IMR-90 (cell line): ENCODE measurements around the gene TMEM63B. TPM values are rescaled to one million over a fixed set of nuclear protein-coding genes. Genes with fewer than 3 reads are reported as not detected.

Source experiments
- ATAC-seq: fragments of 200-7000 bp; cut with Tn5 transposase; 2 replicates; pipeline ENCODE4 v1.9.1; 2020; ENCODE audit warnings: low read depth, mild to moderate bottlenecking, moderate library complexity
- BruUV-seq: library from RNA; stranded (reverse); fragments of 400-500 nt; replicated peaks from 2 replicates; lab custom pipeline; 2021; lab: Mats Ljungman, UMichigan
- CTCF ChIA-PET: fragments of 300-600 bp; formaldehyde crosslinking; extraction: SDS; loops from one replicate; lab custom pipeline; 2021; ENCODE audit warnings: antibody characterized with exemption; lab: Yijun Ruan, JAX
- POLR2A ChIA-PET: fragments of 300-600 bp; sonication (Branson Sonifier 250); formaldehyde crosslinking; loops from one replicate; lab custom pipeline; 2022; ENCODE audit warnings: antibody characterized with exemption; ENCODE audit not compliant: unreplicated experiment; lab: Charles Lee
- DNase-seq: peaks from one replicate; pipeline ENCODE4 v3.0.0; 2013
- H2AFZ ChIP-seq: replicated peaks from 2 replicates; pipeline ENCODE3; 2013; ENCODE audit warnings: low read length, mild to moderate bottlenecking; ENCODE audit not compliant: poor library complexity
- H2AK5ac ChIP-seq: 2 replicates; pipeline ENCODE4 v1.6.1; 2013; ENCODE audit warnings: low read depth, low read length, inconsistent platforms
- H2AK9ac ChIP-seq: replicated peaks from 2 replicates; pipeline ENCODE3; 2013; ENCODE audit warnings: mild to moderate bottlenecking, low read depth, low read length, moderate library complexity; ENCODE audit not compliant: poor library complexity
- H2BK120ac ChIP-seq: 2 replicates; pipeline ENCODE4 v1.6.1; 2013; ENCODE audit warnings: low read depth, low read length, inconsistent platforms
- H2BK15ac ChIP-seq: 3 replicates; pipeline ENCODE4 v1.6.1; 2013; ENCODE audit warnings: low read depth, low read length, inconsistent platforms
- H2BK20ac ChIP-seq: 2 replicates; pipeline ENCODE4 v1.6.1; 2013; ENCODE audit warnings: low read depth, mild to moderate bottlenecking, inconsistent platforms, low read length, moderate library complexity
- H2BK5ac ChIP-seq: 2 replicates; pipeline ENCODE4 v1.6.1; 2013; ENCODE audit warnings: mild to moderate bottlenecking, low read depth, low read length, inconsistent platforms; ENCODE audit not compliant: poor library complexity, severe bottlenecking
- H3K14ac ChIP-seq: replicated peaks from 2 replicates; pipeline ENCODE4 v1.6.1; 2013; ENCODE audit warnings: low read depth, low read length, inconsistent platforms
- H3K18ac ChIP-seq: 2 replicates; pipeline ENCODE4 v1.6.1; 2013; ENCODE audit warnings: low read depth, low read length, control low read depth
- H3K23ac ChIP-seq: 2 replicates; pipeline ENCODE4 v1.6.1; 2013; ENCODE audit warnings: low read depth, low read length, inconsistent platforms
- H3K27ac ChIP-seq: 2 replicates; pipeline ENCODE4 v1.5.1; 2013; ENCODE audit warnings: mild to moderate bottlenecking, control low read depth, low read length; ENCODE audit not compliant: insufficient read depth
- H3K27me3 ChIP-seq: 2 replicates; pipeline ENCODE4 v1.6.1; 2013; ENCODE audit warnings: low read length; ENCODE audit not compliant: control insufficient read depth, insufficient read depth
- H3K36me3 ChIP-seq: 2 replicates; pipeline ENCODE4 v1.6.1; 2013; ENCODE audit warnings: low read length, mixed read lengths; ENCODE audit not compliant: control insufficient read depth, insufficient read depth
- H3K4ac ChIP-seq: 2 replicates; pipeline ENCODE4 v1.6.1; 2013; ENCODE audit warnings: low read depth, low read length, inconsistent platforms
- H3K4me1 ChIP-seq: 2 replicates; pipeline ENCODE4 v1.6.1; 2013; ENCODE audit warnings: low read length, mixed read lengths; ENCODE audit not compliant: control insufficient read depth, insufficient read depth
- H3K4me2 ChIP-seq: 2 replicates; pipeline ENCODE4 v1.6.1; 2013; ENCODE audit warnings: low read depth, mild to moderate bottlenecking, control low read depth, low read length, moderate library complexity
- H3K4me3 ChIP-seq: 2 replicates; pipeline ENCODE4 v1.5.1; 2013; ENCODE audit warnings: low read depth, mild to moderate bottlenecking, control low read depth, low read length, moderate library complexity; ENCODE audit not compliant: insufficient read depth
- H3K56ac ChIP-seq: 2 replicates; pipeline ENCODE4 v1.6.1; 2013; ENCODE audit warnings: low read length, inconsistent platforms; ENCODE audit not compliant: insufficient read depth; ENCODE audit errors: extremely low read depth
- H3K79me1 ChIP-seq, 2 experiments: 2 replicates each; pipeline ENCODE4 v1.6.1; 2013; ENCODE audit warnings: low read length in 2 of 2, inconsistent platforms in 1 of 2, low read depth in 1 of 2
- H3K9ac ChIP-seq: 2 replicates; pipeline ENCODE4 v1.6.1; 2013; ENCODE audit warnings: low read depth, low read length, control low read depth
- H3K9me1 ChIP-seq: 2 replicates; pipeline ENCODE4 v1.6.1; 2013; ENCODE audit warnings: low read length, inconsistent platforms; ENCODE audit not compliant: insufficient read depth
- H3K9me3 ChIP-seq: 2 replicates; pipeline ENCODE4 v1.6.1; 2013; ENCODE audit warnings: low read length; ENCODE audit not compliant: control insufficient read depth, insufficient read depth
- H4K20me1 ChIP-seq: 2 replicates; pipeline ENCODE4 v1.6.1; 2013; ENCODE audit warnings: low read length, inconsistent platforms; ENCODE audit not compliant: insufficient read depth
- H4K5ac ChIP-seq: 2 replicates; pipeline ENCODE4 v1.6.1; 2013; ENCODE audit warnings: mild to moderate bottlenecking, low read depth, low read length, control low read depth
- H4K8ac ChIP-seq, 2 experiments: 2 replicates each; pipeline ENCODE4 v1.6.1; 2013; ENCODE audit warnings: low read depth in 2 of 2, low read length in 2 of 2, control low read depth in 1 of 2, inconsistent platforms in 1 of 2
- H4K91ac ChIP-seq: 2 replicates; pipeline ENCODE4 v1.6.1; 2013; ENCODE audit warnings: low read depth, low read length, inconsistent platforms; ENCODE audit not compliant: insufficient read depth
- BHLHE40 ChIP-seq: fragments of 150-350 bp; IDR thresholded peaks from 2 replicates; pipeline ENCODE4 v1.6.1; 2016; ENCODE audit warnings: mild to moderate bottlenecking, low read depth, low read length
- CEBPB ChIP-seq: IDR thresholded peaks from 2 replicates; pipeline ENCODE4 v1.6.1; 2012; ENCODE audit warnings: low read depth, low read length, improper control_type of control experiment
- CHD1 ChIP-seq: IDR thresholded peaks from 2 replicates; pipeline ENCODE4 v1.6.1; 2012; ENCODE audit warnings: low read depth, low read length, improper control_type of control experiment
- FOS ChIP-seq: fragments of 150-350 bp; IDR thresholded peaks from 2 replicates; pipeline ENCODE4 v1.6.1; 2016; ENCODE audit warnings: low read depth, low read length
- MAFK ChIP-seq: IDR thresholded peaks from 2 replicates; pipeline ENCODE4 v1.6.1; 2012; ENCODE audit warnings: low read depth, low read length, improper control_type of control experiment
- MAZ ChIP-seq: IDR thresholded peaks from 2 replicates; pipeline ENCODE4 v1.6.1; 2012; ENCODE audit warnings: low read depth, mild to moderate bottlenecking, low read length, improper control_type of control experiment, moderate library complexity, borderline replicate concordance
- MXI1 ChIP-seq: IDR thresholded peaks from 2 replicates; pipeline ENCODE4 v1.6.1; 2012; ENCODE audit warnings: low read depth, mild to moderate bottlenecking, low read length, moderate library complexity, borderline replicate concordance
- POLR2A ChIP-seq: IDR thresholded peaks from 2 replicates; pipeline ENCODE4 v1.6.1; 2012; ENCODE audit warnings: mild to moderate bottlenecking, low read depth, low read length
- RAD21 ChIP-seq: IDR thresholded peaks from 2 replicates; pipeline ENCODE4 v1.6.1; 2012; ENCODE audit warnings: low read length, improper control_type of control experiment
- RCOR1 ChIP-seq: IDR thresholded peaks from 2 replicates; pipeline ENCODE4 v1.6.1; 2012; ENCODE audit warnings: mild to moderate bottlenecking, low read length, improper control_type of control experiment; ENCODE audit not compliant: insufficient replicate concordance
- RFX5 ChIP-seq: IDR thresholded peaks from 2 replicates; pipeline ENCODE4 v1.8.0; 2012; ENCODE audit warnings: low read depth, mild to moderate bottlenecking, low read length, moderate library complexity
- SMC3 ChIP-seq: fragments of 150-350 bp; IDR thresholded peaks from 2 replicates; pipeline ENCODE4 v1.6.1; 2016; ENCODE audit warnings: low read depth, mild to moderate bottlenecking, antibody characterized with exemption, low read length, moderate library complexity
- WGBS, 2 experiments: methylation state at CpG; one replicate each; pipeline versions ENCODE4 v1.1.5 to v1.1.7; 2013; ENCODE audit warnings: missing lambda C conversion rate in 2 of 2; ENCODE audit not compliant: insufficient read length in 1 of 2; ENCODE audit errors: extremely low coverage in 2 of 2; 5-methylcytosine and 5-hydroxymethylcytosine counted together
- dilution Hi-C: fragments of 300-500 bp; cut with HindIII; formaldehyde crosslinking; loops from one replicate; pipeline ENCODE4 v1.14.3; 2018; ENCODE audit warnings: low sequenced_read_pairs; ENCODE audit not compliant: unreplicated experiment
- in situ Hi-C: fragments of 300-500 bp; cut with MboI; formaldehyde crosslinking; loops from 3 replicates; pipeline ENCODE4 v1.14.3; 2019; ENCODE audit warnings: low sequenced_read_pairs, inconsistent platforms, mixed read lengths
- intact Hi-C: fragments of 100-400 bp; cut with micrococcal nuclease; formaldehyde crosslinking; loops from 2 replicates; pipeline ENCODE4 v1.10.0; 2022
- polyA plus RNA-seq, 3 experiments: library from polyadenylated mRNA; depleted of rRNA; stranded (reverse); fragments of >200 nt; gene quantifications; 2 replicates each; pipeline ENCODE4 v1.2.3, GENCODE V29; 2012; ENCODE audit warnings: low replicate concordance in 1 of 3
- total RNA-seq: library from RNA; depleted of rRNA; stranded (reverse); fragments of >200 nt; gene quantifications from 2 replicates; pipeline ENCODE4 v1.2.3, GENCODE V29; 2012
- TF ChIP-seq, protein P1 (sequence below): fragments of 150-350 bp; IDR thresholded peaks from 2 replicates; pipeline ENCODE4 v1.6.1; 2017; ENCODE audit warnings: mild to moderate bottlenecking, antibody characterized with exemption, low read length, low read depth
- TF ChIP-seq, protein P2 (sequence below): conservative IDR thresholded peaks from 2 replicates; pipeline ENCODE4 v1.5.1; 2012; ENCODE audit warnings: mild to moderate bottlenecking, low read depth, low read length, improper control_type of control experiment

TMEM63B gene
- total and polyA plus RNA-seq, 2 of the 4 experiments (the other 2 are of a cell fraction) = 12.2 to 42.6 TPM

DNA sequence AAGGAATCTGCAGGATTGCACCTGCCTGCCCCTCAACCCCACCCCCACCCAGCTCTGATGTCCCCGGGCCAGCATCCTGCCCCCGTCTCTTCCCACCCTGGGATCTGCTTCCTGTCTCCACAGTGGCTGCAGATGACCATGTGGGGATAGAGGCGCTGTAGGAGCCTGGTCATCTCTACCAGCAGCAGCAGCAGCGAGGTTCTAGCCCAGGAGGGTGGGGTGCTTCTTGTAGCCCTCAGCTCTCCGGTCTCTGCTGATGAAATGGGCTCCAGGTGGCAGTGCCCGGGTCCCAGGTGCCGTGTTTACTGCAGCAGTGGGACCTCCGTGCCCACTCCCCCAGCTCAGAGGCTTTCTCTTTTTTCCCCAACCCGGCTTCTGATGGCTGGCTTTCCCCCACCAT lies 56.4 kb downstream of the TMEM63B start:
- H3K27ac ChIP-seq = no peak overlapping the region
- H3K4me1 ChIP-seq = no peaks in the 10 kb centered on the region
- H4K91ac ChIP-seq = no peak overlapping the region
- H3K9ac ChIP-seq = no peak overlapping the region
- H2BK20ac ChIP-seq = no peak overlapping the region
- H3K4ac ChIP-seq = no peak overlapping the region
- H2AFZ ChIP-seq = no peak overlapping the region
- intact Hi-C loops (no loop called here), in situ Hi-C loops (no loop called here), dilution Hi-C loops (no loop called here)
- 0 out of 2 replicates have a peak, but pooled peaks cover 3% of the 10 kb centered on the region for H3K9me1 ChIP-seq
- H3K56ac ChIP-seq = no peak overlapping the region
- no peak overlapping the region for H3K14ac ChIP-seq
- no TSS peak for BruUV-seq
- CTCF ChIA-PET = no interaction called here
- POLR2A ChIA-PET = no interaction called here
- no peak overlapping the region for H3K23ac ChIP-seq
- ATAC-seq = no peak
- H3K79me1 ChIP-seq = no peaks in the 10 kb centered on the region
- no peak overlapping the region for H3K18ac ChIP-seq
- TF ChIP-seq RAD21 (no peak), RFX5 (no peak), FOS (no peak), CHD1 (no peak), MXI1 (no peak), SMC3 (no peak), MAFK (no peak), POLR2A (no peak), BHLHE40 (no peak), MAZ (no peak), RCOR1 (no peak), CEBPB (no peak)
- TF ChIP-seq, protein P1, sequence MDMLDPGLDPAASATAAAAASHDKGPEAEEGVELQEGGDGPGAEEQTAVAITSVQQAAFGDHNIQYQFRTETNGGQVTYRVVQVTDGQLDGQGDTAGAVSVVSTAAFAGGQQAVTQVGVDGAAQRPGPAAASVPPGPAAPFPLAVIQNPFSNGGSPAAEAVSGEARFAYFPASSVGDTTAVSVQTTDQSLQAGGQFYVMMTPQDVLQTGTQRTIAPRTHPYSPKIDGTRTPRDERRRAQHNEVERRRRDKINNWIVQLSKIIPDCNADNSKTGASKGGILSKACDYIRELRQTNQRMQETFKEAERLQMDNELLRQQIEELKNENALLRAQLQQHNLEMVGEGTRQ = no peak
- TF ChIP-seq, protein P2, sequence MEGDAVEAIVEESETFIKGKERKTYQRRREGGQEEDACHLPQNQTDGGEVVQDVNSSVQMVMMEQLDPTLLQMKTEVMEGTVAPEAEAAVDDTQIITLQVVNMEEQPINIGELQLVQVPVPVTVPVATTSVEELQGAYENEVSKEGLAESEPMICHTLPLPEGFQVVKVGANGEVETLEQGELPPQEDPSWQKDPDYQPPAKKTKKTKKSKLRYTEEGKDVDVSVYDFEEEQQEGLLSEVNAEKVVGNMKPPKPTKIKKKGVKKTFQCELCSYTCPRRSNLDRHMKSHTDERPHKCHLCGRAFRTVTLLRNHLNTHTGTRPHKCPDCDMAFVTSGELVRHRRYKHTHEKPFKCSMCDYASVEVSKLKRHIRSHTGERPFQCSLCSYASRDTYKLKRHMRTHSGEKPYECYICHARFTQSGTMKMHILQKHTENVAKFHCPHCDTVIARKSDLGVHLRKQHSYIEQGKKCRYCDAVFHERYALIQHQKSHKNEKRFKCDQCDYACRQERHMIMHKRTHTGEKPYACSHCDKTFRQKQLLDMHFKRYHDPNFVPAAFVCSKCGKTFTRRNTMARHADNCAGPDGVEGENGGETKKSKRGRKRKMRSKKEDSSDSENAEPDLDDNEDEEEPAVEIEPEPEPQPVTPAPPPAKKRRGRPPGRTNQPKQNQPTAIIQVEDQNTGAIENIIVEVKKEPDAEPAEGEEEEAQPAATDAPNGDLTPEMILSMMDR = no peak
- H2AK5ac ChIP-seq = no peak overlapping the region
- H3K4me2 ChIP-seq = no peak overlapping the region
- no peaks in the 10 kb centered on the region for H3K9me3 ChIP-seq
- H3K4me3 ChIP-seq = no peak overlapping the region
- no CpG with 5 or more reads among the region's 9 CpGs for WGBS, 2 experiments
- H2BK5ac ChIP-seq = no peak overlapping the region
- no peak overlapping the region for H2BK120ac ChIP-seq
- H4K20me1 ChIP-seq = no peaks in the 10 kb centered on the region
- no peak overlapping the region for H2BK15ac ChIP-seq
- DNase-seq = no peak
- H4K5ac ChIP-seq = no peak overlapping the region
- H3K36me3 ChIP-seq = no peaks in the 10 kb centered on the region
- H4K8ac ChIP-seq = no peak overlapping the region
- no peak overlapping the region for H2AK9ac ChIP-seq
- H3K27me3 ChIP-seq = peaks cover 22% of the 10 kb centered on the region
